H9 (cell line): Measurements from ENCODE around the gene DRICH1. TPM values are rescaled to one million over a fixed set of nuclear protein-coding genes. Genes with fewer than 3 reads are reported as not detected.
A peak's percentile ranks its signal among the peaks of the same experiment; 100 is the strongest.

Experiments
- DNase-seq: peaks from one replicate; pipeline ENCODE4 v3.0.0-alpha.2; 2017
- H2AFZ ChIP-seq: one replicate; pipeline ENCODE4 v1.6.1; 2013; ENCODE audit warnings: mild to moderate bottlenecking, low read length, control low read depth, moderate library complexity
- H2AK5ac ChIP-seq: 2 replicates; pipeline ENCODE4 v1.6.1; 2013; ENCODE audit warnings: low read length, control low read depth, mixed read lengths; ENCODE audit not compliant: insufficient read length
- H2BK120ac ChIP-seq: one replicate; pipeline ENCODE4 v1.6.1; 2013; ENCODE audit warnings: low read depth, mild to moderate bottlenecking, low read length, control low read depth, inconsistent platforms; ENCODE audit not compliant: poor library complexity, severe bottlenecking
- H2BK12ac ChIP-seq: 2 replicates; pipeline ENCODE4 v1.6.1; 2013; ENCODE audit warnings: low read length, control low read depth, mixed read lengths, low read depth; ENCODE audit not compliant: insufficient read length
- H2BK15ac ChIP-seq: 2 replicates; pipeline ENCODE4 v1.6.1; 2013; ENCODE audit warnings: low read depth, low read length, control low read depth
- H2BK20ac ChIP-seq: one replicate; pipeline ENCODE4 v1.6.1; 2013; ENCODE audit warnings: low read depth, mild to moderate bottlenecking, low read length, control low read depth, inconsistent platforms; ENCODE audit not compliant: poor library complexity, severe bottlenecking
- H2BK5ac ChIP-seq: 2 replicates; pipeline ENCODE4 v1.6.1; 2013; ENCODE audit warnings: low read length, control low read depth, mixed read lengths; ENCODE audit not compliant: insufficient read length
- H3K14ac ChIP-seq: 2 replicates; pipeline ENCODE4 v1.6.1; 2013; ENCODE audit warnings: low read length, control low read depth; ENCODE audit not compliant: insufficient read depth
- H3K18ac ChIP-seq: 2 replicates; pipeline ENCODE4 v1.6.1; 2013; ENCODE audit warnings: low read depth, mild to moderate bottlenecking, mixed read lengths, low read length, control low read depth; ENCODE audit not compliant: insufficient read length
- H3K23ac ChIP-seq: 2 replicates; pipeline ENCODE4 v1.6.1; 2013; ENCODE audit warnings: low read length, control low read depth, mixed read lengths, low read depth; ENCODE audit not compliant: insufficient read length
- H3K23me2 ChIP-seq: 2 replicates; pipeline ENCODE4 v1.6.1; 2013; ENCODE audit warnings: low read depth, mild to moderate bottlenecking, mixed read lengths, low read length, control low read depth; ENCODE audit not compliant: insufficient read length, poor library complexity, severe bottlenecking
- H3K27ac ChIP-seq: 2 replicates; pipeline ENCODE4 v1.5.1; 2013; ENCODE audit warnings: low read length, control low read depth, mixed read lengths, low read depth; ENCODE audit not compliant: insufficient read length
- H3K27me3 ChIP-seq: 2 replicates; pipeline ENCODE4 v1.6.1; 2013; ENCODE audit warnings: low read length, control low read depth, inconsistent platforms; ENCODE audit not compliant: insufficient read depth
- H3K4ac ChIP-seq: 2 replicates; pipeline ENCODE4 v1.6.1; 2013; ENCODE audit warnings: low read depth, mild to moderate bottlenecking, control low read depth, inconsistent platforms, low read length, moderate library complexity
- H3K4me1 ChIP-seq: 2 replicates; pipeline ENCODE4 v1.6.1; 2013; ENCODE audit warnings: low read length, control low read depth, inconsistent platforms; ENCODE audit not compliant: insufficient read depth
- H3K4me2 ChIP-seq: 2 replicates; pipeline ENCODE4 v1.6.1; 2013; ENCODE audit warnings: low read length, control low read depth, mixed read lengths; ENCODE audit not compliant: insufficient read length, insufficient read depth
- H3K56ac ChIP-seq: 2 replicates; pipeline ENCODE4 v1.6.1; 2013; ENCODE audit warnings: low read depth, mild to moderate bottlenecking, mixed read lengths, low read length, control low read depth; ENCODE audit not compliant: insufficient read length
- H3K79me1 ChIP-seq: 2 replicates; pipeline ENCODE4 v1.6.1; 2013; ENCODE audit warnings: low read depth, mild to moderate bottlenecking, moderate library complexity, low read length, control low read depth, inconsistent platforms; ENCODE audit not compliant: insufficient read depth, poor library complexity, severe bottlenecking
- H3K79me2 ChIP-seq: 2 replicates; pipeline ENCODE4 v1.6.1; 2013; ENCODE audit warnings: low read length, control low read depth, inconsistent platforms; ENCODE audit not compliant: insufficient read depth
- H3K9ac ChIP-seq: 2 replicates; pipeline ENCODE4 v1.6.1; 2013; ENCODE audit warnings: low read length, control low read depth, mixed read lengths; ENCODE audit not compliant: insufficient read length; ENCODE audit errors: extremely low read depth
- H3K9me3 ChIP-seq: one replicate; pipeline ENCODE4 v1.6.1; 2013; ENCODE audit warnings: low read depth, low read length, inconsistent platforms; ENCODE audit not compliant: control insufficient read depth
- H3T11ph ChIP-seq: one replicate; pipeline ENCODE4 v1.6.1; 2013; ENCODE audit warnings: mild to moderate bottlenecking, low read length, control low read depth, inconsistent platforms
- H4K20me1 ChIP-seq: one replicate; pipeline ENCODE4 v1.6.1; 2013; ENCODE audit not compliant: control insufficient read depth, insufficient read length, insufficient read depth
- H4K5ac ChIP-seq: 2 replicates; pipeline ENCODE4 v1.6.1; 2013; ENCODE audit warnings: low read depth, mild to moderate bottlenecking, mixed read lengths, low read length, control low read depth; ENCODE audit not compliant: insufficient read length
- H4K8ac ChIP-seq: replicated peaks from 2 replicates; pipeline ENCODE4 v1.6.1; 2013; ENCODE audit warnings: low read length, control low read depth, mixed read lengths, low read depth; ENCODE audit not compliant: insufficient read length
- H4K91ac ChIP-seq: 2 replicates; pipeline ENCODE4 v1.6.1; 2013; ENCODE audit warnings: low read depth, mild to moderate bottlenecking, moderate library complexity, mixed read lengths, low read length, control low read depth; ENCODE audit not compliant: insufficient read length
- H3K27ac Mint-ChIP-seq, 3 experiments: 2 replicates in 2 of 3; 3 replicates in 1 of 3; pipeline ENCODE4 v1.8.0; 2020 to 2021; ENCODE audit warnings: mixed read lengths in 3 of 3, mild to moderate bottlenecking in 1 of 3, moderate library complexity in 1 of 3
- H3K27me3 Mint-ChIP-seq: 2 replicates; pipeline ENCODE4 v1.8.0; 2021; ENCODE audit warnings: low read depth, mild to moderate bottlenecking, moderate library complexity, mixed read lengths
- H3K36me3 Mint-ChIP-seq, 3 experiments: 2 replicates in 2 of 3; 3 replicates in 1 of 3; pipeline ENCODE4 v1.8.0; 2020 to 2021; ENCODE audit warnings: low read depth in 3 of 3, mixed read lengths in 3 of 3; ENCODE audit not compliant: insufficient read depth in 1 of 3
- H3K4me1 Mint-ChIP-seq, 2 experiments: 2 replicates each; pipeline ENCODE4 v1.8.0; 2020; ENCODE audit warnings: mixed read lengths in 2 of 2
- H3K4me3 Mint-ChIP-seq, 2 experiments: 2 replicates in 1 of 2; 3 replicates in 1 of 2; pipeline ENCODE4 v1.8.0; 2020 to 2021; ENCODE audit warnings: mild to moderate bottlenecking in 2 of 2, mixed read lengths in 2 of 2, moderate library complexity in 1 of 2
- H3K9me3 Mint-ChIP-seq, 2 experiments: 2 replicates in 1 of 2; 3 replicates in 1 of 2; pipeline ENCODE4 v1.8.0; 2020; ENCODE audit warnings: mild to moderate bottlenecking in 2 of 2, mixed read lengths in 2 of 2, moderate library complexity in 1 of 2
- CTCF ChIP-seq: fragments of 200-600 bp; sonication (generic); conservative IDR thresholded peaks from 3 replicates; pipeline ENCODE4 v1.8.0; 2021; ENCODE audit warnings: antibody characterized with exemption, mild to moderate bottlenecking
- WGBS: extraction: QIAGEN DNeasy Blood & Tissue Kit; methylation state at CpG from one replicate; pipeline ENCODE4 v1.1.7; 2013; ENCODE audit warnings: missing lambda C conversion rate, low lambda C conversion rate, mixed read lengths; ENCODE audit not compliant: insufficient read length; ENCODE audit errors: extremely low coverage; 5-methylcytosine and 5-hydroxymethylcytosine counted together
- total RNA-seq: library from RNA; stranded (reverse); gene quantifications from 2 replicates; pipeline ENCODE4 v1.2.1, GENCODE V29; 2021

Gene DRICH1
- total RNA-seq, 1 experiment from 2014 or later, result not detected

- H4K91ac ChIP-seq, result no peak overlapping the region
- H2AFZ ChIP-seq, result no peak overlapping the region
- TF ChIP-seq CTCF, result no peak
- no CpG with 5 or more reads among the region's 8 CpGs for WGBS
- no peak overlapping the region for H3K27ac ChIP-seq
- peaks cover 0 to 4% (median 0%) of the 10 kb centered on the region in 3 experiments; a peak in 1 of 7 replicates for H3K36me3 Mint-ChIP-seq
- H3K4me3 Mint-ChIP-seq, result no peak overlapping the region
- no peaks in the 10 kb centered on the region for H3K9me3 ChIP-seq
- H3K79me2 ChIP-seq, result no peaks in the 10 kb centered on the region
- no peak overlapping the region for H2BK12ac ChIP-seq
- H3K27me3 ChIP-seq, result peaks cover 7% of the 10 kb centered on the region; the same call in 1 of the 2 replicates
- H2AK5ac ChIP-seq, result no peak overlapping the region
- no peak overlapping the region for H2BK120ac ChIP-seq
- no peaks in the 10 kb centered on the region for H4K20me1 ChIP-seq
- no peak overlapping the region for H3K56ac ChIP-seq
- H3K23ac ChIP-seq, result no peak overlapping the region
- H4K8ac ChIP-seq, result no peak overlapping the region
- no peak overlapping the region for H2BK5ac ChIP-seq
- H3K4me1 ChIP-seq, result no peaks in the 10 kb centered on the region; the same call in 1 of the 2 replicates
- no peak overlapping the region for H3K14ac ChIP-seq
- no peaks in the 10 kb centered on the region for H3K79me1 ChIP-seq
- peaks cover 3 to 7% of the 10 kb centered on the region in 2 experiments; a peak in 4 of 5 replicates for H3K9me3 Mint-ChIP-seq
- peaks cover 10% of the 10 kb centered on the region for H3K23me2 ChIP-seq
- no peak overlapping the region for H3K9ac ChIP-seq
- no peak overlapping the region for H3K18ac ChIP-seq
- no peak overlapping the region for H4K5ac ChIP-seq
- peak; percentile 14 for DNase-seq
- H2BK20ac ChIP-seq, result no peak overlapping the region
- H3K27me3 Mint-ChIP-seq, result peaks cover 96% of the 10 kb centered on the region
- no peak overlapping the region for H3T11ph ChIP-seq
- no peak overlapping the region for H3K4me2 ChIP-seq
- H2BK15ac ChIP-seq, result no peak overlapping the region
- H3K27ac Mint-ChIP-seq, result no peak overlapping the region
- peaks cover 14% of the 10 kb centered on the region in 2 experiments for H3K4me1 Mint-ChIP-seq
- H3K4ac ChIP-seq, result no peak overlapping the region
Measured at GRCh38 chr22:23569291-23569690, 62.8 kb downstream of the DRICH1 start.
